ENCODE results near the gene DEGS1.

The DEGS1 gene

GRCh38 chr1:224178894-224179293 lies 4.1 kb upstream of the DEGS1 start:
- Histone ChIP-seq H2AK5ac (ENCODE audit: low read depth, low read length) (no peak overlapping the region), H3K4me1 (ENCODE audit: control insufficient read depth in 2 of 2, insufficient read depth in 1 of 2, low read depth in 1 of 2, low read length in 2 of 2) (peaks cover 0 to 4% of the 10 kb centered on the region in 2 donors), H3K14ac (ENCODE audit: low read length) (no peak overlapping the region), H3K4me3 (ENCODE audit: low read length in 2 of 2) (no peak overlapping the region), H3K23ac (ENCODE audit: low read depth, low read length, poor library complexity) (no peak overlapping the region), H3K4ac (ENCODE audit: low read length) (no peak overlapping the region), H2BK15ac (ENCODE audit: low read length) (no peak overlapping the region), H3K27me3 (ENCODE audit: control insufficient read depth in 3 of 3, insufficient read depth in 3 of 3, low read depth in 1 of 3, low read length in 3 of 3) (no peaks in the 10 kb centered on the region), H2BK120ac (ENCODE audit: low read depth, low read length) (no peak overlapping the region), H4K91ac (ENCODE audit: low read depth, low read length, poor library complexity) (no peak overlapping the region), H3K4me2 (ENCODE audit: insufficient read depth, low read length, poor library complexity, severe bottlenecking) (no peak overlapping the region), H2BK5ac (ENCODE audit: low read length) (no peak overlapping the region), H4K8ac (ENCODE audit: low read depth, low read length) (no peak overlapping the region), H3K9ac (ENCODE audit: low read depth, low read length, poor library complexity) (no peak overlapping the region), H3K36me3 (replicated peaks in 1 of 2; ENCODE audit: control insufficient read depth in 2 of 2, insufficient read depth in 2 of 2, low read length in 2 of 2) (no peaks in the 10 kb centered on the region), H3K9me3 (replicated peaks in 1 of 2; ENCODE audit: control insufficient read depth in 2 of 2, insufficient read depth in 1 of 2, low read depth in 1 of 2, low read length in 2 of 2) (no peaks in the 10 kb centered on the region), H3K79me1 (ENCODE audit: low read depth, low read length) (no peaks in the 10 kb centered on the region), H3K18ac (ENCODE audit: low read length) (no peak overlapping the region), H2BK12ac (ENCODE audit: low read length) (no peak overlapping the region), H2AFZ (ENCODE audit: low read length) (no peak overlapping the region), H3K27ac (replicated peaks; ENCODE audit: low read length) (no peak overlapping the region)
- no CpG with 5 or more reads among the region's 5 CpGs for WGBS, 2 donors (ENCODE audit: extremely low coverage in 2 of 2, insufficient read length in 2 of 2, insufficient replicate concordance in 1 of 2)
- DNase-seq (ENCODE audit: low spot score), result no peak

- no peak overlapping the region for H3K4me3 ChIP-seq (ENCODE audit: low read length in 2 of 2)
- H3K23ac ChIP-seq (ENCODE audit: low read depth, low read length, poor library complexity), result no peak overlapping the region
- H3K9ac ChIP-seq (ENCODE audit: low read depth, low read length, poor library complexity), result no peak overlapping the region
- peaks cover 2% of the 10 kb centered on the region for H3K79me1 ChIP-seq (ENCODE audit: low read depth, low read length)
- H3K18ac ChIP-seq (ENCODE audit: low read length), result no peak overlapping the region
- no peak overlapping the region for H2BK120ac ChIP-seq (ENCODE audit: low read depth, low read length)
- no peak overlapping the region for H2AK5ac ChIP-seq (ENCODE audit: low read depth, low read length)
- H3K27me3 ChIP-seq (ENCODE audit: control insufficient read depth in 3 of 3, insufficient read depth in 3 of 3, low read depth in 1 of 3, low read length in 3 of 3), result no peaks in the 10 kb centered on the region
- no CpG with 5 or more reads among the region's 11 CpGs for WGBS, 2 donors (ENCODE audit: extremely low coverage in 2 of 2, insufficient read length in 2 of 2, insufficient replicate concordance in 1 of 2)
- H2BK15ac ChIP-seq (ENCODE audit: low read length), result no peak overlapping the region
- H4K8ac ChIP-seq (ENCODE audit: low read depth, low read length), result no peak overlapping the region
- H3K4me2 ChIP-seq (ENCODE audit: insufficient read depth, low read length, poor library complexity, severe bottlenecking), result no peak overlapping the region
- no peak overlapping the region for H3K4ac ChIP-seq (ENCODE audit: low read length)
- no peak overlapping the region for H2BK5ac ChIP-seq (ENCODE audit: low read length)
- H4K91ac ChIP-seq (ENCODE audit: low read depth, low read length, poor library complexity), result no peak overlapping the region
- H3K9me3 ChIP-seq (replicated peaks in 1 of 2; ENCODE audit: control insufficient read depth in 2 of 2, insufficient read depth in 1 of 2, low read depth in 1 of 2, low read length in 2 of 2), result peaks cover 0 to 2% of the 10 kb centered on the region in 2 donors
- H3K4me1 ChIP-seq (ENCODE audit: control insufficient read depth in 2 of 2, insufficient read depth in 1 of 2, low read depth in 1 of 2, low read length in 2 of 2), result peaks cover 4 to 5% of the 10 kb centered on the region in 2 donors
- H3K27ac ChIP-seq (replicated peaks; ENCODE audit: low read length), result no peak overlapping the region
- DNase-seq (ENCODE audit: low spot score), result no peak
- H2AFZ ChIP-seq (ENCODE audit: low read length), result no peak overlapping the region
- peaks cover 0 to 11% of the 10 kb centered on the region in 2 donors for H3K36me3 ChIP-seq (replicated peaks in 1 of 2; ENCODE audit: control insufficient read depth in 2 of 2, insufficient read depth in 2 of 2, low read length in 2 of 2)
- no peak overlapping the region for H2BK12ac ChIP-seq (ENCODE audit: low read length)
- no peak overlapping the region for H3K14ac ChIP-seq (ENCODE audit: low read length)
Measured at GRCh38 chr1:224180783-224181452, 2.1 kb upstream of the DEGS1 start.

GRCh38 chr1:224181453-224181810 lies 1.6 kb upstream of the DEGS1 start:
- Histone ChIP-seq H3K27ac (replicated peaks; ENCODE audit: low read length) (no peak overlapping the region), H2AK5ac (ENCODE audit: low read depth, low read length) (no peak overlapping the region), H4K91ac (ENCODE audit: low read depth, low read length, poor library complexity) (no peak overlapping the region), H3K36me3 (replicated peaks in 1 of 2; ENCODE audit: control insufficient read depth in 2 of 2, insufficient read depth in 2 of 2, low read length in 2 of 2) (peaks cover 0 to 15% of the 10 kb centered on the region in 2 donors), H2BK12ac (ENCODE audit: low read length) (no peak overlapping the region), H3K9me3 (replicated peaks in 1 of 2; ENCODE audit: control insufficient read depth in 2 of 2, insufficient read depth in 1 of 2, low read depth in 1 of 2, low read length in 2 of 2) (peaks cover 0 to 2% of the 10 kb centered on the region in 2 donors), H3K4me3 (ENCODE audit: low read length in 2 of 2) (no peak overlapping the region), H3K4ac (ENCODE audit: low read length) (no peak overlapping the region), H3K23ac (ENCODE audit: low read depth, low read length, poor library complexity) (no peak overlapping the region), H3K4me1 (ENCODE audit: control insufficient read depth in 2 of 2, insufficient read depth in 1 of 2, low read depth in 1 of 2, low read length in 2 of 2) (peaks cover 4 to 5% of the 10 kb centered on the region in 2 donors), H3K14ac (ENCODE audit: low read length) (no peak overlapping the region), H2BK5ac (ENCODE audit: low read length) (no peak overlapping the region), H3K9ac (ENCODE audit: low read depth, low read length, poor library complexity) (no peak overlapping the region), H3K18ac (ENCODE audit: low read length) (no peak overlapping the region), H2BK15ac (ENCODE audit: low read length) (no peak overlapping the region), H4K8ac (ENCODE audit: low read depth, low read length) (no peak overlapping the region), H2AFZ (ENCODE audit: low read length) (no peak overlapping the region), H3K27me3 (ENCODE audit: control insufficient read depth in 3 of 3, insufficient read depth in 3 of 3, low read depth in 1 of 3, low read length in 3 of 3) (no peaks in the 10 kb centered on the region), H3K4me2 (ENCODE audit: insufficient read depth, low read length, poor library complexity, severe bottlenecking) (no peak overlapping the region), H3K79me1 (ENCODE audit: low read depth, low read length) (peaks cover 4% of the 10 kb centered on the region), H2BK120ac (ENCODE audit: low read depth, low read length) (no peak overlapping the region)
- WGBS, 2 donors (ENCODE audit: extremely low coverage in 2 of 2, insufficient read length in 2 of 2, insufficient replicate concordance in 1 of 2), result no CpG with 5 or more reads among the region's 4 CpGs
- DNase-seq (ENCODE audit: low spot score), result no peak

- Histone ChIP-seq H2BK12ac (ENCODE audit: low read length) (no peak overlapping the region), H2BK120ac (ENCODE audit: low read depth, low read length) (no peak overlapping the region), H3K9ac (ENCODE audit: low read depth, low read length, poor library complexity) (no peak overlapping the region), H3K14ac (ENCODE audit: low read length) (no peak overlapping the region), H2BK15ac (ENCODE audit: low read length) (no peak overlapping the region), H3K79me1 (ENCODE audit: low read depth, low read length) (peaks cover 4% of the 10 kb centered on the region), H3K27ac (replicated peaks; ENCODE audit: low read length) (peak overlapping the region; percentile 65), H3K4ac (ENCODE audit: low read length) (no peak overlapping the region), H4K91ac (ENCODE audit: low read depth, low read length, poor library complexity) (no peak overlapping the region), H2AFZ (ENCODE audit: low read length) (peak overlapping the region; percentile 94), H3K36me3 (replicated peaks in 1 of 2; ENCODE audit: control insufficient read depth in 2 of 2, insufficient read depth in 2 of 2, low read length in 2 of 2) (peaks cover 0 to 21% of the 10 kb centered on the region in 2 donors), H3K18ac (ENCODE audit: low read length) (peak overlapping the region; percentile 81), H2AK5ac (ENCODE audit: low read depth, low read length) (no peak overlapping the region), H3K4me3 (ENCODE audit: low read length in 2 of 2) (peak overlapping the region; percentile 76 to 96), H3K4me2 (ENCODE audit: insufficient read depth, low read length, poor library complexity, severe bottlenecking) (peak overlapping the region; percentile 80), H2BK5ac (ENCODE audit: low read length) (no peak overlapping the region), H3K9me3 (replicated peaks in 1 of 2; ENCODE audit: control insufficient read depth in 2 of 2, insufficient read depth in 1 of 2, low read depth in 1 of 2, low read length in 2 of 2) (peaks cover 0 to 4% of the 10 kb centered on the region in 2 donors), H3K4me1 (ENCODE audit: control insufficient read depth in 2 of 2, insufficient read depth in 1 of 2, low read depth in 1 of 2, low read length in 2 of 2) (peaks cover 4 to 5% of the 10 kb centered on the region in 2 donors), H3K23ac (ENCODE audit: low read depth, low read length, poor library complexity) (no peak overlapping the region), H4K8ac (ENCODE audit: low read depth, low read length) (no peak overlapping the region), H3K27me3 (ENCODE audit: control insufficient read depth in 3 of 3, insufficient read depth in 3 of 3, low read depth in 1 of 3, low read length in 3 of 3) (no peaks in the 10 kb centered on the region)
- no CpG with 5 or more reads among the region's 22 CpGs for WGBS, 2 donors (ENCODE audit: extremely low coverage in 2 of 2, insufficient read length in 2 of 2, insufficient replicate concordance in 1 of 2)
- no peak for DNase-seq (ENCODE audit: low spot score)
Measured at GRCh38 chr1:224182057-224182865, 779 bp upstream of the DEGS1 start.
